ENCODE data around the gene RTN4. TPM values are rescaled to one million over a fixed set of nuclear protein-coding genes. Genes with fewer than 3 reads are reported as not detected.
A peak's percentile ranks its signal among the peaks of the same experiment; 100 is the strongest.
"Not testable (repeated sequence)": the region's sequence is repeated elsewhere in the genome, so short reads cannot be mapped to it uniquely, and the experiment has no call there.

The RTN4 gene
- total RNA-seq, 1 donor from 2014 or later = 183 TPM

DNA sequence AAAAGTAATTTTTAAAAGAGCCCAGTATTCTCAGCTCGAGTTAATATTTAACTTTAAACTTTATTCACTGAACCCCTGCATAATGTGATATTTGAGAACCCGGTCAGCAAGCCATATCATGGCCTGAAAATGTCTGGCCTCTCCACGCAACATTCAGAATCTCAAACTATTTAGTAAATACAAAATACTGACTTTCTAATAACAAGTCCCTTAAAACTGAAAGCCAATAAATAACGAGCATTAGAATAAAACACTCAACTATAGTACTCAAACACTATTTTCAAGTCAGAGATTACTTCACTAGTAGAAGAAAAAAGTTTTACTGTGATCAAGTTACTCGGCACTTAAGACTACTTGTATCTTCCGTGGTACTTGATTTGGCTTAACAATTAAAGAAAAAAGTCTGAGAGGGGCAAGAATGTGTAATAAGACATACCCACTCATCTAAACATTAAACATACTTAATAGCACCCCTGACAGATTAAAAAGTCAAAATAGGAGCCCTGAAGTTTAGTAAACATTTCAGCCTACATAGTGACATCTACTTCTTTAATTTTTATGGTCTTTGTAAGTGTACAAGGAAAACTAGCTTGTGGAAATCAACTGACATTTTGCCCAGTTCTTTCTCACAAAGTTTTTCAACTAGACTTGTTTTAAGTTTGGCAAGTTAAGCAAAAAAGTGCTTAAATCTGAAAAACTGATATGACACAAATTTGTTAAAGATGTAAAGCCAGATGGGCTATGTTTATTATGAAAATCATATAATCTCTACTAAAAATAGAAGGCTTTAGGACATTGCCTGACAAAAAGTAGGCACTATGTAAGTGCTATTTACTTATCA lies 38.2 kb downstream of the RTN4 start:
- no peak for DNase-seq (ENCODE audit: low spot score)
- ATAC-seq = peak; percentile 45

DNA sequence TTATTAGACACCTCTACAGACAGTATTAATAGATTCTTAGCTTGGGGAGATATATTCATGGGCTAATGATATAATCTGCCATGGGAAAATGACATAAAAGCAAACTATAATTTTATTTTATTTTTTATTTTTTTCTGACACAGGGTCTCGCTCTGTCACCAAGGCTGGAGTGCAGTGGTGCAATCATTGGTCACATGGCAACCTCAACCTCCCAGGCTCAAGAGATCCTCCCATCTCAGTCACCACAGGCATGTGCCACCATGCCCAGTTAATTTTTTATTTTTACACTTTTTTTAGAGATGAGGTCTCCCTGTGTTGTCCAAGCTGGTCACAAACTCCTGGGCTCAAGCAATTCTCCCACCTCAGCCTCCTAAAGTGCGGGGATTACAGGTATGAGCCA lies 39.3 kb downstream of the RTN4 start:
- ATAC-seq (peak; percentile 51), DNase-seq (ENCODE audit: low spot score) (peak; percentile 79)

DNA sequence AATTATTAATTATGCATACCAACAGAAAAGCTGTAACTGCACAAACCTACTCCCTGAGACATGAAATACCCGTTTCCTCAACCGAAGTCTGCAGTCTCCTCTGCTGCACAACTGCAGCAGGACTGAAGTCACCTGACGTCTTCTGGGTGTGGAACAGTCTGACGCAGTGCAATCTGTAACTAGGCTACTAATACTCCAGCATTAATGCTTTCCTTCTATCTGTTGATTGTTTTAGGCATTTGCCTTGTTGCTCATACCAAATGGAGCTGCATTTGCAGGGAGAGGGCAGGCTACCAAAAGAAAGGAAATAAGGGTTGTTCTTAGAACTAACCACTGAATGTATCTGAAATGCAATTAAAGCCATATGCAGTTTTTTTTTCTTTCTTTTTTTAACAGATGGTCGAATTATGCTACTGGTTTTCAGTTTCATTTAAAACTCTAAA lies 40.1 kb downstream of the RTN4 start:
- DNase-seq (ENCODE audit: low spot score) (peak; percentile 81), ATAC-seq (peak; percentile 77)

DNA sequence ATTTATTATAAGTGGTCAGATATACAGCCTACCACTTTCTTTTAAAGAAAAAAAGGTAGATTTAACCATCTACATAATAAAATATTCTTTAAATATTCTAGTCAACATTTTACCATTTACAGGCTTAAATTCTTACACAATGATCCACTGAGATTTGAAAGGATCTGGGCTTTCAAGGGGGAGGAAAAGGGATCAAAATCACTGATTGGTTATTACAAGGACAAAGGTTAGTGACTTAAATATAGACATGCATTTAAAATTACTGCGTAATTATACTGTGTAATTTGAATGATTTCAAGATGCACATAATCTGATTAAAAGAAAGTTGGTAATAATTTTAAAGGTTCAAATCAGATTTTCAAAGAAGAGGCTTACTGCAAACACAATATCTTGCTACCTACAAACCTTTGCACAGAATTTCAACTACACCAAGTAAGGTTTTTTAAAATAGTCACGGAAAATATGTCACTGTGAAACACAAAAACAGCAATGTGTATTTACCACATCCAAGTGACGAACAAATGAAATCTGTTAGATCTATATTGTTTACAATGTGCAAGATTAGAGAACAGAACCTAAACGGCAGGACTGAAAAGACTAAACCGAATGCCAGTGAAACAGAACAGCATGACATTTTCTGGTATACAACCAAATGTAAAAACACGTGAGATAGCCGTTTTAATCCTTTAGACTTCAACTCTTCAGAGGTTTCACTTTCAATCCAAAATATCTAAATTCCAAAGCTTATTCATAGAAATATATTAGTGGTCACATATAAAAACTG lies 40.8 kb downstream of the RTN4 start:
- ATAC-seq = peak; percentile 39
- DNase-seq (ENCODE audit: low spot score) = no peak

GRCh38 chr2:55006306-55006705 lies 43.9 kb downstream of the RTN4 start:
- ATAC-seq (no peak), DNase-seq (ENCODE audit: low spot score) (no peak)

GRCh38 chr2:55003706-55004639 lies 46.3 kb downstream of the RTN4 start:
- ATAC-seq (no peak), DNase-seq (ENCODE audit: low spot score) (no peak)

GRCh38 chr2:55001716-55002115 lies 48.5 kb downstream of the RTN4 start:
- ATAC-seq (no peak), DNase-seq (ENCODE audit: low spot score) (no peak)

DNA sequence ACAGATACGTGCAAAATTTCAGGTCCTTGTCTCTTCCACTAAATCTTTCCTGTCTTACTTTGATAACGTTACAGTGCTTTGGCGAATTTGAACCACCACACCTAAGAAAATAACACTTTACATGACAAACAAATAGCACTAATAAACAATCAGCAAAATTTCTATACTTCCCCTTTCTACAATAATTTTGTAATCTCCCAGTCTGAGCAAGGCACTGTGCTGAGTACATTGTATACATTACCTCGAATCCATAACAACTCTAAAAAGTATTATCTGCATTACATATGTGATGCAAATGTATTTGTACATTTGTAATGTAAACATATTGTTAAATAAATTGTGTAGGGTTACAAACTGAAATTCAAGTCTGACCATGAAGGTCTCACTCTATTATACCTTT lies 49.9 kb downstream of the RTN4 start:
- no peak for ATAC-seq
- DNase-seq (ENCODE audit: low spot score) = no peak

DNA sequence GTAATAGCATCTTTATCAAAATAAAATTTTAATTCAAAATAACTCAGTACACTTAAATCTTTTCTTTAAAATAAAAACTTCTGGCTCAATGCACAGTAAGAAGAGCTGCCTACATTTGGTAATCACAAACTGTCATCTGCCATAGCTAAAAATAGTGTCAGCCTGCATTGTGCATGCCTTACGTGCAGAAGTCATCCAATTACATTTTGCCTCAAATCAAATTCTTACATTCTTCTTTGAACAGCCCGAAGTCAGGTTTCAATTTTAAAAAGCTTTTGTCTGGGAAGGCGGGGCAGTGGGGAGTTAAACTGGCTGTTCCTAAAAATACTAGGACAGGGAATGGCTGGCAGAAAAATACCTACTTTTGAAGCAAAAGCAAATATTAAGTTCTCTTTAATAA lies 51.1 kb downstream of the RTN4 start:
- ATAC-seq = peak; percentile 42

DNA sequence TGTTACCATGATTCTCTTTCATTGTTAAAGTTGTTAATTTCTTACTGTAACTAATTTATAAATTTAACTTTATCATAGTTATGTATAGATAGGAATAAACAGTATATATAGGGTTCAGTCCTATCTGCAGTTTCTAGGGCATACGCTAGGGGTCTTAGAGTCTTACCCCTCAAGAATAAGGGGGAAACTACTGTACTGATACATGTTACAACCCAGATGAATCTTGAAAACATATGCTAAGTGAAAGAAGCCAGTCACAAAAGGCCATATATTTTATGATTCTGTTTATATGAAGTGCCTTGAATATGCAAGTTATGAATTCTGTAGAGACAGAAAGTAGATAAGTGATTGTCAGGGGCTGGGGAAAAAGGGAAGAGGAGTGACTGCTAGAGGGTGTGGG lies 52.4 kb downstream of the RTN4 start:
- no peak for ATAC-seq

More for the DNA sequence above, 51.1 kb downstream of the RTN4 start:
- DNase-seq (ENCODE audit: low spot score) = no peak

DNA sequence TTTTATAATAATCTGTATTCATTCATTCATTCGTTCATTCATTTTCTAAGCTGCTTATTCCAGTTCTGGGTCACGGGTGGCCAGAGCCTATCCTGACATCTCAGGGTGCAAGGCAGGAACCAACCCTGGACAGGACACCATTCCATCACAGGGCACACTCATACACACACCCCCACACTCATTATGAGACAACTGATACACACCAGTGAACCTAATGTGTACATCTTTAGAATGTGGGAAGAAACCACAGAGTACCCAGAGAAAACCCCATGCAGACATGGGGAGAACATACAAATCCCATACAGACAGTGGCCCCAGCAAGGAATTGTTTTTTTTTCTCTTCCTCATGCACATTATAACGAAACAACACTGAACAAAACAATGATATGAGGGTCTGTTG lies 54.7 kb downstream of the RTN4 start:
- no peak for ATAC-seq
- no peak for DNase-seq (ENCODE audit: low spot score)

More for the DNA sequence above, 52.4 kb downstream of the RTN4 start:
- DNase-seq (ENCODE audit: low spot score) = no peak

GRCh38 chr2:54990694-54991093 lies 59.6 kb downstream of the RTN4 start:
- ATAC-seq; DNase-seq (ENCODE audit: low spot score): not testable (repeated sequence)

- ATAC-seq (no peak), DNase-seq (ENCODE audit: low spot score) (no peak)
Measured at GRCh38 chr2:54988612-54989011, 61.6 kb downstream of the RTN4 start.

DNA sequence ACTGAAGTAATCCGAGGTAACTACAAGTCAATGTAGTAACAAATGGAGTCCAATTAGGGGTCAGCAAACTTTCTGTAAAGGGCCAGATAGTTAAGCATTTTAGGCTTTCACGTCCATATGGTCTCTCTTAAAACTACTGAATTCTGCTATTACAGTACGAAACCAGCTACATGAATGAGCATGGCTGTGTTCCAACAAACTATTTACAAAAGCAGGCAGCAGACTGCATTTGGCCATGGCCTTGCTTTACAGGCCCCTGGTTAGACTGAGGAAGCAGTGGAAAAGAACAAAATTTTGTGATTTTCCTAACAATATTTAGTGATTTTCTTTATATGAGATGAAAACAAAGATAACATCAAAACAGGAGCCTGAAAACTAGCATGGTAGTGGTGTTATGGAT lies 64.0 kb downstream of the RTN4 start:
- ATAC-seq = peak; percentile 45

GRCh38 chr2:54984476-54984875 lies 65.8 kb downstream of the RTN4 start:
- ATAC-seq (no peak), DNase-seq (ENCODE audit: low spot score) (no peak)

More for the DNA sequence above, 64.0 kb downstream of the RTN4 start:
- DNase-seq (ENCODE audit: low spot score) = no peak

DNA sequence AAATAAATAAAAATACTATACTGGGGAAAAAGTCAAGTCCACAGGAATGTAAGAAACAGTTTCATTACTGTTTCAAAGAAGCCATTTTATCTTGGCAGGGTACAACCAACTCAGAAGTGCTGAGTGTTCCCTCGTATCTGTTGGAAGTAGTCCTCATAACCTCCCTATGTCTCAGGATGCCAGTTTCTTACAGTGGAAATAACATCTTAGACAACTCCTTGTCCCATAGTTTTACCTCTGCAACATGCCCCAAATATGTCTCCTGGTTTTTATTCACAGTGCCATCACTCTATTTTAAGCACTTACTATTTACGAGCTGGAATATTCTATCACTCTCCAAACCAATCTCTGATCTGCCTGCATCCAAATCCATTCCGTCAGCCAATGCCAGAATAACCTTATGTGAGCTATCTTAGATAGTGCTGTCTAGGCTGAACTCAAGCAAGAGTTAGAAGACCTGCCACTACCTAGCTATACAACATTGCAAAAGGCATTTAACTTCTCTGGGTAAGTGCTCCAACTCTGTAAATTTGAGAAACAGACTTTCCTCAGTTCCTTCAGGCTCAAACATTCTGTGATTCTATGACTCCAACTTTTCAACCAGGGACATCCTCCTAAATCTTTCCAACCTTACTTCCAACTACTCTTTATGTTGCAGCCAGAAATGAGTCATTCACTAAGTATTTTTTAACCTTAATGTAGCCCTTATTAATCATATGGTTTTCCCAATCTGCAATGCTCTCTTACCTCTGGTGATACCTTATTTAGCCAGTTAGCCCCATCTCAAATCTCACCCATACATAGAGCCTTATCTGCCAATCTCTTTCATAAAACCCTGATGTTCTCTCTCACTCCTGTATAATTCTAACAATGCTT lies 66.7 kb downstream of the RTN4 start:
- peak; percentile 38 for ATAC-seq
- DNase-seq (ENCODE audit: low spot score) = no peak

DNA sequence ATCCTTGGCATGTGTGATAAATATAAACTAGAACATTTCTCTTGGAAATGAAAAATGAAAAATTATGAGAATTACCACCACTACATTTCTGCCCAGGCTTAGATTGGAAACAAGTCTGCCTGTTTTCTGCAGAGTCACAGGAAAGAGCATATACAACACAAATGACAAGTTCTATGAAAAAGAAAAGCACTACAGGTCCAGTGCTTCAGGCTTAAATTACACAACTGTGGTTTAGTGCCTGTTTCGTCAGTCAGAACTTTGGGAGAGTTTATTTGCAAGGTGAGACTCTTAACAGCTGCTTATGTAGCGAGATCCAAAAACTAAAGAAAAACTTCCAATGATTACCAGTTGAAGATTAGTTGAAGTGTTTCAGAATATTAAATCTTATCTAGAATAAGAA lies 68.9 kb downstream of the RTN4 start:
- DNase-seq (ENCODE audit: low spot score) = no peak
- ATAC-seq = peak; percentile 72

GRCh38 chr2:54979321-54980044 lies 70.8 kb downstream of the RTN4 start:
- DNase-seq (ENCODE audit: low spot score) (no peak), ATAC-seq (peak; percentile 46)

DNA sequence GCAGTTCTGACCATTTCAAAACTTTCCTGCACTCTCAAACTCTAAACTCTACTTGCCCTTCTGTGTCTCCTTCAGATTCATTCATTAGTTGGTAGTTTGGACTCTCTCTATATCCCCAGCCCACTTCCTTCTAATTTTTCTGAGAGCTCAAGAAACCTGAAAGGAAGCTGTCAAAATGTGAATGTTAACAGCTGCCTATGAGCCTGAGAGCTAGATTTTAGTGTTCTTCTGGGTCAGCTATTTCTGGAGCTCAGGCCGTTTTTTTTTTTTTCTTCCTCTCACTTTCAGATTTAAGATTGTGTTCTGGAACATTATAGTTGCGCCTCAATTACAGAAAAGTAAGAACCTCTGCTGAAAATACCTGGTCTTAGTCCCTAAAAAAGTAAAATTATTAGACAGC lies 73.1 kb downstream of the RTN4 start:
- ATAC-seq = peak; percentile 20
- no peak for DNase-seq (ENCODE audit: low spot score)
